HepG2 (cell line): ENCODE measurements around the gene B3GNT2. TPM values are rescaled to one million over a fixed set of nuclear protein-coding genes. Genes with fewer than 3 reads are reported as not detected.

Source experiments
- CEBPB ChIP-seq: IDR thresholded peaks from 2 replicates; pipeline ENCODE4 v1.6.1; 2011; ENCODE audit warnings: low read depth, low read length, improper control_type of control experiment, borderline replicate concordance
- GATAD1 ChIP-seq: IDR thresholded peaks from 2 replicates; pipeline ENCODE4 v1.6.1; 2016; ENCODE audit warnings: missing genetic modification reagents, missing compliant biosample characterization
- HMG20B ChIP-seq: conservative IDR thresholded peaks from 2 replicates; pipeline ENCODE4 v1.6.1; 2016; ENCODE audit warnings: missing genetic modification reagents, missing compliant biosample characterization
- IKZF4 ChIP-seq: sonication (generic); formaldehyde crosslinking; IDR thresholded peaks from 2 replicates; pipeline ENCODE4 v1.5.1; 2020; ENCODE audit warnings: borderline replicate concordance, mild to moderate bottlenecking, low read depth, missing genetic modification reagents; ENCODE audit errors: not compliant biosample characterization
- KDM5A ChIP-seq: fragments of 200-600 bp; sonication (generic); IDR thresholded peaks from 2 replicates; pipeline ENCODE4 v1.7.0; 2018; ENCODE audit warnings: antibody characterized with exemption, mild to moderate bottlenecking, low read length, borderline replicate concordance
- LCORL ChIP-seq, 2 experiments: fragments of 450-650 bp in 1 of 2; sonication (generic) in 1 of 2; formaldehyde crosslinking in 1 of 2; IDR thresholded peaks; 2 replicates each; pipeline versions ENCODE4 v1.5.0 to v1.6.1; 2017 to 2020; ENCODE audit warnings: antibody characterized with exemption in 1 of 2, missing genetic modification reagents in 1 of 2
- RCOR2 ChIP-seq: IDR thresholded peaks from 2 replicates; pipeline ENCODE4 v1.6.1; 2016; ENCODE audit warnings: missing biosample characterization, missing genetic modification reagents
- RORA ChIP-seq: sonication (generic); formaldehyde crosslinking; IDR thresholded peaks from 2 replicates; pipeline ENCODE4 v1.5.0; 2020; ENCODE audit warnings: mild to moderate bottlenecking, missing genetic modification reagents, moderate library complexity
- RXRB ChIP-seq: IDR thresholded peaks from 2 replicates; pipeline ENCODE4 v1.6.1; 2016; ENCODE audit warnings: borderline replicate concordance, missing genetic modification reagents, missing compliant biosample characterization
- SMYD3 ChIP-seq: sonication (generic); formaldehyde crosslinking; IDR thresholded peaks from 2 replicates; pipeline ENCODE4 v1.8.1; 2023; ENCODE audit warnings: mild to moderate bottlenecking, missing genetic modification reagents
- ZFP36L2 ChIP-seq: sonication (generic); formaldehyde crosslinking; IDR thresholded peaks from 2 replicates; pipeline ENCODE4 v1.4.0; 2020; ENCODE audit warnings: missing genetic modification reagents
- ZFY ChIP-seq: sonication (generic); formaldehyde crosslinking; IDR thresholded peaks from 2 replicates; pipeline ENCODE4 v1.4.0; 2020; ENCODE audit warnings: missing genetic modification reagents
- ZKSCAN8 ChIP-seq: IDR thresholded peaks from 2 replicates; pipeline ENCODE4 v1.6.1; 2016; ENCODE audit warnings: borderline replicate concordance, missing genetic modification reagents, missing compliant biosample characterization
- ZNF12 ChIP-seq: sonication (generic); formaldehyde crosslinking; IDR thresholded peaks from 2 replicates; pipeline ENCODE4 v1.5.0; 2020; ENCODE audit warnings: missing genetic modification reagents
- ZNF124 ChIP-seq: sonication (generic); formaldehyde crosslinking; IDR thresholded peaks from 2 replicates; pipeline ENCODE4 v1.4.0; 2020; ENCODE audit warnings: missing genetic modification reagents
- ZNF264 ChIP-seq: sonication (generic); formaldehyde crosslinking; IDR thresholded peaks from 2 replicates; pipeline ENCODE4 v1.4.0; 2020; ENCODE audit warnings: missing genetic modification reagents
- ZNF772 ChIP-seq: sonication (generic); formaldehyde crosslinking; IDR thresholded peaks from 2 replicates; pipeline ENCODE4 v1.5.0; 2020; ENCODE audit warnings: mild to moderate bottlenecking, missing genetic modification reagents
- polyA plus RNA-seq, 8 experiments: library from polyadenylated mRNA; depleted of rRNA in 3 of 8; stranded (reverse) in 7 of 8; unstranded in 1 of 8; fragments of >200 nt; fragmentation: Illumina TruSeq in 4 of 8; extraction: Trizol in 4 of 8; gene quantifications; 2 replicates each; pipeline versions ENCODE4 v1.2.1 to v1.2.3, GENCODE V29; 2011 to 2016; ENCODE audit warnings: low read depth in 4 of 8, missing spikeins in 1 of 8, mixed read lengths in 1 of 8; ENCODE audit not compliant: insufficient read depth in 1 of 8
- total RNA-seq, 5 experiments: library from RNA; depleted of rRNA; stranded (reverse); fragments of >200 nt; fragmentation: Illumina TruSeq; extraction: Trizol; gene quantifications; 2 replicates each; pipeline ENCODE4 v1.2.3, GENCODE V29; 2016; ENCODE audit warnings: low read depth in 1 of 5
- TF ChIP-seq, protein P1 (sequence below): sonication (generic); formaldehyde crosslinking; IDR thresholded peaks from 2 replicates; pipeline ENCODE4 v1.9.0; 2021; ENCODE audit warnings: missing genetic modification reagents, borderline replicate concordance
- TF ChIP-seq, protein P2 (sequence below): sonication (generic); formaldehyde crosslinking; IDR thresholded peaks from 2 replicates; pipeline ENCODE4 v1.4.0; 2020; ENCODE audit warnings: missing genetic modification reagents
- TF ChIP-seq, protein P3 (sequence below): sonication (generic); formaldehyde crosslinking; IDR thresholded peaks from 2 replicates; pipeline ENCODE4 v1.5.1; 2020; ENCODE audit warnings: mild to moderate bottlenecking, missing genetic modification reagents, borderline replicate concordance

Gene B3GNT2
- total and polyA plus RNA-seq, 2 of the 13 experiments (the other 11 are each of a cell fraction or from before 2014, with no cell fraction given), result 26.3 to 28.5 TPM

DNA sequence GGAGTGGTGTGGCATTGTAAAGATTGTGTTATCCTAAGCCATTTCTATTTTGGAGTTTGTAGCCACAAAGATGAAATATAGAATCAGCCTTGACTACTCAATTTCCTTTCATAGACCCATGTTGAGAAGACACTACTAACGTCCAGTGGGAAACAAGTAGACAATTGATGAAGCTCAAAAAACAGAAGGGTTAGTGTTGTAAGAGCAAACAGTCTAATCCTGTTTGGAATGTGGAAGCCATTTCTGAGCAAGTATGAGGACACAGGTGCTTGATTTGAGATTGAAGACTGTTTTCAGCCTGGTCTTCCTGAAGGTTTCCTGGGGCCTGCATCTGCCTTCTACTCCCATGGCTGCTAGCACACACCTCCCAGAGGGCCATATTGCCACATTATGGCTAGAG is 29.1 kb downstream of the B3GNT2 start (continued):
- TF ChIP-seq, protein P1, sequence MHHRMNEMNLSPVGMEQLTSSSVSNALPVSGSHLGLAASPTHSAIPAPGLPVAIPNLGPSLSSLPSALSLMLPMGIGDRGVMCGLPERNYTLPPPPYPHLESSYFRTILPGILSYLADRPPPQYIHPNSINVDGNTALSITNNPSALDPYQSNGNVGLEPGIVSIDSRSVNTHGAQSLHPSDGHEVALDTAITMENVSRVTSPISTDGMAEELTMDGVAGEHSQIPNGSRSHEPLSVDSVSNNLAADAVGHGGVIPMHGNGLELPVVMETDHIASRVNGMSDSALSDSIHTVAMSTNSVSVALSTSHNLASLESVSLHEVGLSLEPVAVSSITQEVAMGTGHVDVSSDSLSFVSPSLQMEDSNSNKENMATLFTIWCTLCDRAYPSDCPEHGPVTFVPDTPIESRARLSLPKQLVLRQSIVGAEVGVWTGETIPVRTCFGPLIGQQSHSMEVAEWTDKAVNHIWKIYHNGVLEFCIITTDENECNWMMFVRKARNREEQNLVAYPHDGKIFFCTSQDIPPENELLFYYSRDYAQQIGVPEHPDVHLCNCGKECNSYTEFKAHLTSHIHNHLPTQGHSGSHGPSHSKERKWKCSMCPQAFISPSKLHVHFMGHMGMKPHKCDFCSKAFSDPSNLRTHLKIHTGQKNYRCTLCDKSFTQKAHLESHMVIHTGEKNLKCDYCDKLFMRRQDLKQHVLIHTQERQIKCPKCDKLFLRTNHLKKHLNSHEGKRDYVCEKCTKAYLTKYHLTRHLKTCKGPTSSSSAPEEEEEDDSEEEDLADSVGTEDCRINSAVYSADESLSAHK (CRISPR knock-in tag), result no peak
- TF ChIP-seq, protein P2, sequence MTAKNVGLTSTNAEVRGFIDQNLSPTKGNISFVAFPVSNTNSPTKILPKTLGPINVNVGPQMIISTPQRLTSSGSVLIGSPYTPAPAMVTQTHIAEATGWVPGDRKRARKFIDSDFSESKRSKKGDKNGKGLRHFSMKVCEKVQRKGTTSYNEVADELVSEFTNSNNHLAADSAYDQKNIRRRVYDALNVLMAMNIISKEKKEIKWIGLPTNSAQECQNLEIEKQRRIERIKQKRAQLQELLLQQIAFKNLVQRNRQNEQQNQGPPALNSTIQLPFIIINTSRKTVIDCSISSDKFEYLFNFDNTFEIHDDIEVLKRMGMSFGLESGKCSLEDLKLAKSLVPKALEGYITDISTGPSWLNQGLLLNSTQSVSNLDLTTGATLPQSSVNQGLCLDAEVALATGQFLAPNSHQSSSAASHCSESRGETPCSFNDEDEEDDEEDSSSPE (CRISPR knock-in tag), result 0 out of 2 replicates have a peak, but pooled peaks have one; percentile 22
- TF ChIP-seq RCOR2 (peak; percentile 95), IKZF4 (CRISPR knock-in tag) (no peak), ZNF124 (CRISPR knock-in tag) (0 out of 2 replicates have a peak, but pooled peaks have one; percentile 54), SMYD3 (CRISPR knock-in tag) (peak; percentile 88; the same call in 1 of the 2 replicates), CEBPB (peak; percentile 84), ZNF772 (peak; percentile 50; the same call in 1 of the 2 replicates), RORA (CRISPR knock-in tag) (no peak), ZFP36L2 (no peak), RXRB (CRISPR knock-in tag) (peak; percentile 85), ZFY (peak; percentile 60), ZNF264 (CRISPR knock-in tag) (0 out of 2 replicates have a peak, but pooled peaks have one; percentile 58), LCORL (IDR thresholded peaks at IDR 0.05) (0 out of 2 replicates have a peak, but pooled peaks have one; percentile 56), LCORL (CRISPR knock-in tag; IDR thresholded peaks at IDR 0.05) (peak; percentile 64), HMG20B (CRISPR knock-in tag) (peak; percentile 88), ZNF12 (peak; percentile 100), KDM5A (no peak), GATAD1 (CRISPR knock-in tag) (0 out of 2 replicates have a peak, but pooled peaks have one; percentile 19), ZKSCAN8 (CRISPR knock-in tag) (peak; percentile 87)
- TF ChIP-seq, protein P3, sequence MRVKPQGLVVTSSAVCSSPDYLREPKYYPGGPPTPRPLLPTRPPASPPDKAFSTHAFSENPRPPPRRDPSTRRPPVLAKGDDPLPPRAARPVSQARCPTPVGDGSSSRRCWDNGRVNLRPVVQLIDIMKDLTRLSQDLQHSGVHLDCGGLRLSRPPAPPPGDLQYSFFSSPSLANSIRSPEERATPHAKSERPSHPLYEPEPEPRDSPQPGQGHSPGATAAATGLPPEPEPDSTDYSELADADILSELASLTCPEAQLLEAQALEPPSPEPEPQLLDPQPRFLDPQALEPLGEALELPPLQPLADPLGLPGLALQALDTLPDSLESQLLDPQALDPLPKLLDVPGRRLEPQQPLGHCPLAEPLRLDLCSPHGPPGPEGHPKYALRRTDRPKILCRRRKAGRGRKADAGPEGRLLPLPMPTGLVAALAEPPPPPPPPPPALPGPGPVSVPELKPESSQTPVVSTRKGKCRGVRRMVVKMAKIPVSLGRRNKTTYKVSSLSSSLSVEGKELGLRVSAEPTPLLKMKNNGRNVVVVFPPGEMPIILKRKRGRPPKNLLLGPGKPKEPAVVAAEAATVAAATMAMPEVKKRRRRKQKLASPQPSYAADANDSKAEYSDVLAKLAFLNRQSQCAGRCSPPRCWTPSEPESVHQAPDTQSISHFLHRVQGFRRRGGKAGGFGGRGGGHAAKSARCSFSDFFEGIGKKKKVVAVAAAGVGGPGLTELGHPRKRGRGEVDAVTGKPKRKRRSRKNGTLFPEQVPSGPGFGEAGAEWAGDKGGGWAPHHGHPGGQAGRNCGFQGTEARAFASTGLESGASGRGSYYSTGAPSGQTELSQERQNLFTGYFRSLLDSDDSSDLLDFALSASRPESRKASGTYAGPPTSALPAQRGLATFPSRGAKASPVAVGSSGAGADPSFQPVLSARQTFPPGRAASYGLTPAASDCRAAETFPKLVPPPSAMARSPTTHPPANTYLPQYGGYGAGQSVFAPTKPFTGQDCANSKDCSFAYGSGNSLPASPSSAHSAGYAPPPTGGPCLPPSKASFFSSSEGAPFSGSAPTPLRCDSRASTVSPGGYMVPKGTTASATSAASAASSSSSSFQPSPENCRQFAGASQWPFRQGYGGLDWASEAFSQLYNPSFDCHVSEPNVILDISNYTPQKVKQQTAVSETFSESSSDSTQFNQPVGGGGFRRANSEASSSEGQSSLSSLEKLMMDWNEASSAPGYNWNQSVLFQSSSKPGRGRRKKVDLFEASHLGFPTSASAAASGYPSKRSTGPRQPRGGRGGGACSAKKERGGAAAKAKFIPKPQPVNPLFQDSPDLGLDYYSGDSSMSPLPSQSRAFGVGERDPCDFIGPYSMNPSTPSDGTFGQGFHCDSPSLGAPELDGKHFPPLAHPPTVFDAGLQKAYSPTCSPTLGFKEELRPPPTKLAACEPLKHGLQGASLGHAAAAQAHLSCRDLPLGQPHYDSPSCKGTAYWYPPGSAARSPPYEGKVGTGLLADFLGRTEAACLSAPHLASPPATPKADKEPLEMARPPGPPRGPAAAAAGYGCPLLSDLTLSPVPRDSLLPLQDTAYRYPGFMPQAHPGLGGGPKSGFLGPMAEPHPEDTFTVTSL, result peak; percentile 56; the same call in 1 of the 2 replicates
